ENCODE measurements around the gene ROBO2.
"Not testable (repeated sequence)": the region's sequence is repeated elsewhere in the genome, so short reads cannot be mapped to it uniquely, and the experiment has no call there.

The ROBO2 gene

DNA sequence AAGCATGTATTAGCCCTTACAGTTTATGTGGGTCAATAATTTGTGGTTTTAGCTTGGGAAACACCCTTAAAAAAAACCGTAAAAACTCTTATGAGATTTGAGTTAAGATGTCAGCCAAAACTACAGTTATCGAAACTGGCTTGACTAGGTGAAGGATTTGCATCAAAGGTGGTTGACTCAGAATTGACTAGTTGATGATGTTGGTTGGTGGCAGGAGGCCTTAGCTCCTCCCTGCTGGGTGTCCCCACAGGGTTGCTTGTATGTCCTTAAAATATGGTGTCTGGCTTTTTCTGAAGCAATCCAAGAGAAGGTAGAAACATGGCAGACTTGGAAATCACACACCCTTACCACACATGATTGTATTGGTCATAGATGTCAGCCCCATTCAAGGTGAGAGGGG lies 305.1 kb downstream of the ROBO2 start:
- no peak for DNase-seq

DNA sequence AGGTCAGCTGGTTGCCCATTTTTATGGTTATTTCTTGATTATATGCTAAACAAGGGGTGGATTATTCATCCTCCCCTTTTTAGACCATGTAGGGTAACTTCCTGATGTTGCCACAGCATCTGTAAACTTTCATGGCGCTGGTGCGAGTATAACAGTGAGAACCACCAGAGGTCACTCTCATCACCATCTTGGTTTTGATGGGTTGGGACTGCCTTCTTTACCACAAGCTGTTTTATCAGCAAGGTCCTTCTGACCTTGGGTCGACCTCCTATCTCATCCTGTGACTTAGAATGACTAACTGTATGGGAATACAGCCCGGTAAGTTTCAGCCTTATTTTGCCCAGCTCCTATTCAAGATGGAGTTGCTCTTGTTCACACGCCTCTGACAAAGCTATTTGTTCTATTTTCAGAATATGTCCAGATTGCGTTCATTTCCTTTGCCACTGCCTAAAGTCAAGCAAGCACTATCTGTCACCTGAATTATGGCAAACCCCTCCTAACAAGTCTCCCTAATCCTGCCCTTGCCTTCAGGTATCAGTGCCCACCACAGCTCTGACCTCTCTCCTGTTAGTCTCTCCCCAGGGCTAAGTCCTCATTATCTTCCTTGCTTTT lies 308.5 kb downstream of the ROBO2 start:
- peak in 1 of 2 experiments; percentile 2 for DNase-seq

DNA sequence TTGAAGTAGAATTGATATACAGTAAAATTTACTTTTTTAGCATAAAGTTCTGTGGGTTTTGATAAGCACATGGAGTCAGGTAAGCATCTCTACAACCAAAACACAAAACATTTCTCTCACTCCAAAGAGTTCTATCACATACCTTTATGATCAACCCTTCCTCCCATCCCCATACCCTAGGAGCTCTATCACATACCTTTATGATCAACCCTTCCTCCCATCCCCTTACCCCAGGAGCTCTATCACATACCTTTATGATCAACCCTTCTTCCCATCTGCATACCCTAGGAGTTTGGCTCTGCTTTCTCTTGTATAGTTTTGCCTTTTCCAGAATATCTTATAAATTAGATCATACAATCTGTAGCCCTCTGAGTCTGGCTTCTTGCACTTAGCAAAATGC lies 315.1 kb downstream of the ROBO2 start:
- DNase-seq, result no peak

DNA sequence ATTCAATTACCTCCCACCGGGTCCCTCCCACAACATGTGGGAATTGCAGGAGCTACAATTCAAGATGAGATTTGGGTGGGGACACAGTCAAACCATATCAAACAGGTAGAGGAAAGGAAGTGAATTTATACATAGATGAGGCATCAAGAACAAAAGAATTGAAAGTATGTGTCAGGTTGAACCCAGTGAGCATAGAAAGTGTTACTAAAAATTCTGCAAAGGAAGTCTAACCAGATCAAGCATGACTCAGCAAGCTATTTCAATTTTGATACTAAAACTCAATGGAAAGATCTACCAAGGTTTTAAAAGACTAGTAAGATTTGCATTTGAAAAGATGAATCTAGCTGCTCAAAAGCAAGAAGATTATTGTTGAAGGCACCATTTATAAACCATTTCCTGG lies 323.0 kb downstream of the ROBO2 start:
- no peak for DNase-seq

DNA sequence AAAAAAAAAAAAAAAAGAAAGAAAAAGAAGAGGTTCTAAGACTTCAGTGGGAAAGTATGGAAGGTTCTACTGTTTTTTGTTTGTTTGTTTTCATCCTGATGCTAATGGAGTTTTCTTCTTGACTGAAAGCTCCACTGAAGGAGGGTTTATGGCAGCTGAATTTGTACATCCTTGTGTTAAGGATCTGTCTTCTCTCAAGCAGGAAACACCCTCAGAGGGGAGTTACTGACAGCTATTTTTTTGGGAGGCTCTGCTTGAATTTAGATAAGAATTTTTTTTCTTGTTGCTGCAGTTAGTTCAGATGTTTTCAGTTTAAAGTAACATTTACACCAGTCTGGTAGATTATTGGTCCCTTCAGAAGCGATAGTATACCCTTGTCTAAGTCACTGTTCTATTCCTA lies 325.3 kb downstream of the ROBO2 start:
- DNase-seq, result no peak

DNA sequence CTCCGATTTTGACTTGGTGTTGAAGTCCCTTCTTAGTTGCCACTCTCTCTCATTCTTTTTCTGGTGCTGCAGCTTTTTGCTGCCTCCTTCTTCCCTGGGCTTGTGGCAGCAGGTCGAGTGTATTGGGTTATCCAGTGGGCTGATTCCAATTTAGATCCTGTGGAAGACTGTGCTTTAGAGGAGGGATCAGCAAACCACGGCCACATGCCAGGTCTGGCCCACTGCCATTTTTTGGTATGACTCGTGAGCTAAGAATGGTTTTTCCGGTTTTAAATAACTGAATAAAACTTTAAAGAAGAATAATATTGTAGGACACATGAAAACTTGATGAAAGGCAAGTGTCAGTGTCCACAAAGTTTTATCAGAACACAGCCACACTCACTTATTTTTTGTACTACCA lies 330.5 kb downstream of the ROBO2 start:
- DNase-seq, result no peak

DNA sequence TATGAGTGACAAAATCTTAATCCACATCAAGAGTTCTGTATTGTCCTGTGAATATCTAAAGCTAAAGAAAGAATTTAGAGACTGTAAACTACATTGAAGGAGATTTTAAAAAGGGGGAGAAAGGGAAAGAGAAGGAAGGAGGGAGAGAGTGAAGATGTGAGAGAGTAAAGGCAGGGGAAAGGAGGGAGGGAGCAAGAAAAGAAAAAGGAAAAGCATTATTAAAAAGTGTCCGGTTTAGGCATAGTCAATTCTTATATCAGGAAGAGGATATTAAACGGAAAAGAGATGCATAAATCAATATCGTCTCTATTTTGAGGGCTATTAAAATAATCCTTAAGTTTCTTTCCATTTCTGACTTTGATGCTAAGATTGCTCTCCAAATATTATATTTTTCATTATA lies 332.1 kb downstream of the ROBO2 start:
- no peak for DNase-seq

DNA sequence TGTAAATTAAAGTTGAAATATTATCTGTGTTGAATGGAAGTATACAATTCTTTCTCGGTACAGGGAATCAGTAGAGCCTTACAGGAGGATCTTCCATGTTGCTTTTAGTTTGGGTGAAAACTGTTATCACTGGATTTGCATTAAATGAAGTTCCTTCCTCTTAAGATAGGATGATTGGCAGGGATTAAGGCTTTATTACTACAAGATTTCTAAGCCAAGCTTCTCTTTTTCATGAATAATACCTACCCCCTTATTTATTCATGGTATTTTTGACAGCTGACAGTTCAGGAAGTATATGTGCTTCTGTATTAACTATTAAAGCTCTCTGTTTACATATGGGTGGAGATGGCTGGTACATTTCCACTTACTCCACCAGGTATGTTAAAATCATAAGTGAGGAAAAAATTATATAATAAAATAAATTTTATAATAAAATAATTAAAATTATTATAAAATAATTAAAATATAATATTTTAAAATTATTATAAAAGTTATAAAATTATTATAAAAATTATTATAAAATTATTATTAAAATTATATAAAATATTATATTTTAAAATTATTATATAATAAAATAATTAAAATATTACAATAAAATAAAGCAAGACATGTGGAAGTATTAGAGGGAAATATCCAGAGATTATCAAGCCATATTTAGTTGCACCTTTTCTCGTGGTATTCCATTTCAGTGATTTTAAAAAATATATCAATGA lies 332.9 kb downstream of the ROBO2 start:
- DNase-seq, result no peak

DNA sequence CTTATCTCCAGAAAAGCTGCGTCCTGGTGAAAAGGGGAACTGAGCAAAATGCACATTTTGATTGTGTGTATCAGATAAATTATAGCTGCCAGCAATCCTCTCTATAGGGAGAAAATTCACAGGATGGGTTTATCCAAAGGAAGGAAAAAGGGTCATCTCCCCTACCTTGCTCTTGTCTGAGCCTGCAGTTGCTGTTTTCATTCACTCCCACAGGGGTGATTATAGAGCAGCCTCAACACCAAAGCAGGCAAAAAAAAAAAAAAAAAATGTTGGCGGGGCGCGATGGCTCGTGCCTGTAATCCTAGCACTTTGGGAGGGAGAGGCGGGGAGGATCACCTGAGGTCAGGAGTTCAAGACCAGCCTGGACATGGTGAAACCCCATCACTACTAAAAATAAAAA lies 333.7 kb downstream of the ROBO2 start:
- no peak for DNase-seq

DNA sequence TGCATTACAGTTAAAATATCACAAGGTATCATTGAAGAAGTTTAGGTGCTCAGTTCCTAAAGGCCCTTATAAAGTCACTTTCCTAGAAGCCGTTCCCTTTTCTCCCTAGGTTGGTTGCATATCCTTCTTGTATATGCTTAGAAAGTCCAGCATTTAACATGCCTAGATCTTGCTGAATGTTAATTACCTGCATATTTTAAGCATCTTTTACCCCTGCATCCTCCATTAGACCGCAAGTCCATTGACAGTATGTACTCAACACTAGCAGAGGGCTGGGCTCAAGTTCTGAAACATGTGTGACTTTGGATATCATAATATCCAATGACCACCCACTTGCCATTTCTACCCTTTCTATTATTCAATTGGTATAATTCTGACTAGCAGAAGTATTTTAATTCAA lies 336.6 kb downstream of the ROBO2 start:
- no peak for DNase-seq

DNA sequence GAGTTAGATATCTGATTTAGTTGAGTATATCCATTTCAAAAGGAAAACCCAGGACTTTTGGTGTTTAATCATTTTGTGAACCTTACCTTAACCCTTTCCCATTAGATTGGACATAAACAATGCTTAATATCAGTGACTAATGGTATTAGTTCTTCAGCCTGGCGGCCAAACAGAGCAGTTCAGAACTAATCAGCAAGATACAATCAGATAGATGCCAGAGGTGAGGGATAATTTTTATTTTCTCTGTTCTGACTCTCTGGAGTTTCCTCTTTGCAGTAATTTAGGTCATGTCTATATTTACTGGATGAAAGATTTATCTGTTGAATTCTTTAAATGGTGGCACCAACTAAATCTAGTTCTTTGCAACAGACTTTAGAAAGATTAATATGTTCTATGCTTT lies 337.8 kb downstream of the ROBO2 start:
- no peak for DNase-seq

DNA sequence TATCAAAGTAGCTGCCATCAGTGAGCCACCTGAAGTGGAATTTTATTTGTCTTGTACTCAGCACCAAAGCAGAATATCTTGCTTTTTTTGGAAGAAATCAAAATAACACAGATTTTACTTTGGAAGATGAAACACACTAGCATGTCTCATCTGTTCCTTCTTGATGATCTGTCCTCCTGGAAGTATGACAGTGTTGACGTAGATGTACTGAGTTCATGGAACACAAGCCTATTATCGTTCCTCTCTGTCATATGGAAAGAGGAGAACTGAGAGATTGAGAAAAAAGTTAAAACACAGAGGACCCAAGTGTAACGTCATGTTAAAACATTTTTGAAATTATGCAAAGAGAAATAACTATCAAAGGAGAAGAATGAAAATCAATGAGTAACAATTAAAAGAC lies 340.2 kb downstream of the ROBO2 start:
- DNase-seq, result no peak

DNA sequence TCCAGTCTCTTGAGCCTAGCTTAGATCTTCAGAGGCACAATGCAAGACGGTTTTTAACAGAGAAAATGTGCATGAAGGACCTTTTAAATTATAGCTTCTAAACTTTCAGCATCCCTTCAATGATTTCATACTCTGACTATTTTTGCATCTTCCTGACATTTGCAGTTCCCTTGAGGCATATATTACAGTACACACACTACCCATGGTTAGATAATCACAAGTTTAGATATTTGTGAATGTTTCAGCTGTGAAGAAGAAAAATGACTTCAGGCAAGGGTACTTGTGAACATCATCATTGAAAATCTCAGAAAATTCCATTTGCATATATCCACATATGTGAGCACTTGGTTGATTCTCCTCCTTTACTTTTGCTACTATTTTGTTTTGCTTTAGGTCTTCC lies 341.5 kb downstream of the ROBO2 start:
- DNase-seq, result no peak

DNA sequence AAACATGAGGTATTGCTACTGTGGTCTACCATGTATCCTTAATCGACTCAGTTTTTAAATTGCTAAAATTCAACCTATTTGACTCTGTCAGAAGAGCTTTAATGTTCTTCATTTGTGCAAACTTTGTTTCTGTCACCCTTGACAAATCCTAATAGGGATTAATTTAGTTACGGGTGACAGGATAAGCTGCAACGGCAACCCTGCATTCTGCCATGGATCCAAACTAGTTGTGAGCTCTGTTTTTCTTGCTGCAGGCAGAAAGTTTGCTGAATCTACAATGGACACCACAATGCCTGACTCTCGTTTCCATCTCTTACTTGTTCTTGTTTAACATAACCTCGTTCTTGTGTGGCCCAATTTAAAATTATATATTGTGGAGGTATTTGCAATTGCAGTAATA lies 352.3 kb downstream of the ROBO2 start:
- DNase-seq, result no peak

DNA sequence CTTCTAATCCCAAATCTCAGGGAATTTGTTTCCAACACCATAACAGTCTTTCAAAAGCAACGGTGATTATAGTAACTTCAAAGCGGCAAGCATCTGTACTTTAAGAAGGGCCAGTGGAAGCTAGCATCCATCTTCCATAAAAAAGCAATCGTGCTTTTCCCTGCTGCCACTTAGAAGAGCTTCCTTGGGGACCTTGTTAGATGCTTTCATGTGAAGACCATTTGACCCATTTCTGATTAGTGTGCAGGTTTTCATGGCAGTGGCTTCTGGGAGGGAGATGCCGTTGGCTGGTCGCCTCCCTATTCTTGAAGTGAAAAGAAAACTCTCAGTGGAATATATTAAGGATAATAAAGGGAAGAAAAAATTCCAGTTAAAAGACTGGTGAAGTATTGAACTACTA lies 354.1 kb downstream of the ROBO2 start:
- DNase-seq, result no peak

DNA sequence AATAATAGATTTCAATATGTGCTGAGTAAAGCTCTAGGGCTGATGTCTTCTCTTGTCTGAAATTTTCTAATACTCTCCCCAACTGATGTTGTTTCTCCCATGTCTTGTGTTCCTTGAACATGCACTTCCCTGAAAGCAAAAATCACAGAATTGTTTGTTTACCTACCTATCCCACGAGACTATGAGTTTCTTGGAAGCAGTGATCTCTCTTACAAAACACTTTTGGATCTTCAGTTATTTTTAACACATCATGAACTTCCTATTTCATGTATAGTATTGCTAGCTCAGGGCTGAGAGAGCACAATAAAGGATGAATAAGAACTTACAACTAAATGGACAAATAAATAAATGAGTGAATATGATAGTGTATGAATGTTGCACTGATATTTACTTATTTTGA lies 365.0 kb downstream of the ROBO2 start:
- DNase-seq, result no peak

DNA sequence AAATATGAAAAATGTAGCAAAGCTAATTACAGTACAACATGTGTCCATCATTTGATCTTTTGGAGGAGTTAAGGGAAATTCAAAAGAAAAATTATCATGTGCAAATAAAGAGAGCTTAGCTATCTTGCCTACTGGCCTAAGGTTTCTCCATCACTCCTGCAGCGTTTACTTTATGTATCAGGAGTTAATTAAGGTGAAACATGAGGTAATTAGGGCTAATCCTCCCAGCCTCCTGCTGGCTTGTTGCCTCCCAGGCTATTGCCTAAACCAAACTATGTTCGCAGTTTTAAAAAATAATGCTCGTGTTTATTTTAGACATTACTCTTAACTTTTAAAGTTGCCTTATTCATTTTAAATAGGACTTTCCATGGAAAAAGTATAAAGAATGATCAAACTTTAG lies 367.5 kb downstream of the ROBO2 start:
- no peak for DNase-seq

DNA sequence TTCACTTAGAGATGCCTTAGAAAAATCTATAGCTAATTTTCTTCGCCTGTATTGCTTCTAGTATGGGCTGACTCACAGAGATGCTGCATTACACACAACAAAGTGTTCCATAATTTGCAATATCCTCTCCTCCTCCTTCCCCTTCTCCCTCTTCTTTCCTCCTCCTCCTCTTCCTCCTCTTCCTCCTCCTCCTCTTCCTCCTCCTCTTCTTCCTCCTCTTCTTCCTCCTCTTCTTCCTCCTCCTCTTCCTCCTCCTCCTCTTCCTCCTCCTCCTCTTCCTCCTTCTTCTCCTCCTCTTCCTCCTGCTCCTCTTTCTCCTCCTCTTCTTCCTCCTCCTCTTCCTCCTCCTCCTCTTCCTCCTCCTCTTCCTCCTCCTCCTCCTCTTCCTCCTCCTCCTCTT lies 370.4 kb downstream of the ROBO2 start:
- not testable (repeated sequence) for DNase-seq

DNA sequence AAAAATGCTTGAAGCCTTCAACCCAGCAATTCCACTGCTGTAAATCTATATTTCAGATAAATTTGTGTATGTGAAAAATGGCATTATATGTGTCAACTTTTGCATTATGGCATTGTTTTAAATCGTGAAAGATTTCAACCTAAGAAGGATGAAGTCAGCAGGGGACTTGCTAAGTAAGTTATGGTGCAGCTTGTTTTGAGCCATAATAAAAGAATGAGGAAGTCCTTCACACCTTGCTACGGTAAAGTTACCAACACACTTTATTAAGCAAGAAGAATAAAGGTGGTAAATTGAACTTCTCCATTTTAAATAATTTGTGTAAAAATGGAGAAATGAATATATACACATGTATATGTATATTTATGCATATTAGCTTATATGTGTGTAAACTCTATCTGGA lies 371.4 kb downstream of the ROBO2 start:
- no peak for DNase-seq

DNA sequence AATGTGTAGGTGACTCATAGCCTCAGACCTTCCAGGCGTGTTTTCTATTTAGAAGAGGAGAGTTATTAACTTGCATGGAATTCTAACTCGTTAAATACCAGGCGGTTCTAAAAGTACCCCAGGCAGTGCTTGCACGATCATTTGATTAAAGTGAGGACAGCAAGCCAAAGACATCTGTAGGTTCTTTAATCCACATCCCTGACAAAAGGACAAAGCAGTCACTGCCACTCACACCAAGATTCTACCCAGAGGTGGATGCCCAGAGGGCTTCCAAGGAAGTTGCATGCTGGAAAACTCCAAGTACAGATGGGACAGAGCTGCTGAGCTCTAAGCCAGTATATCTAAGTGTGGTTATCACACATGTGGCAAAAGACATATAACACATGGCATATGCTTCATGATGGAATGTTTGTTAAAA lies 372.1 kb downstream of the ROBO2 start:
- no peak for DNase-seq

DNA sequence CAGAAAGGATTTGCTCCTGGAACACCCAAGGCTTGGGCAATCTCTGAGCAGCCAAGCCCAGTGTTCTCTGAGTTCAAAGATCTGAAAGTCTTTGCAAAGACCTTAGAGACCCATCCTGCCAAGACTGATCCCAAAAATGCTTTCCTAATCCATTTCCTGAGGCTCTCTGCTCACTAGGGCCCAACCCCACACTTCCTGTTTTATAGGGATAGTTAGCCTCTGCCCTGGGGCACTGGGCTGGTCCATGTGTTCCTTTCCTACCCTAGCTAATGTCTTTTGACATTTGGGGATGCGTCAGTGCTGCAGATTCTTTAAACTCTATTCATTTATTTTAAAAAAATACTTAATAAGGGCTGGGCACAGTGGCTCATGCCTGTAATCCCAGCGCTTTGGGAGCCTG lies 372.7 kb downstream of the ROBO2 start:
- DNase-seq, result no peak

DNA sequence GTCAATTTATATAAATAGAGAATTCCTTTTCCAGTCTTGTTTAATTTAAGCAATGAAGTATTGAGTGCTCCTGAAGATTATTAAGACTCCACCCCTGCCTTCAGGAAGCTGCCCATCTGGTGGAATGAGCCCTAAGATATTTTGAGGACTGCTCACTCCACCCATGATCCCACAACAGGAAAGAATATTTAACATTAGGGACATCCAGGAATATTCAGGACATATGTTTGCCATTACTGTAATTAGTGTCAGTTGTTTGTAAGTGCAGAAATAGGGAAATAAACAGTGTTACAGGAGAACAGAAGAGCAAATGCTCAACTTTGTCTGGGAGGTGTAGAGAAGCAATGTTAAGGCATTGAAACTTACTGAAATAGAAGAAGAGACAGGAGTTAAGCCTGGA lies 375.0 kb downstream of the ROBO2 start:
- DNase-seq, result no peak

DNA sequence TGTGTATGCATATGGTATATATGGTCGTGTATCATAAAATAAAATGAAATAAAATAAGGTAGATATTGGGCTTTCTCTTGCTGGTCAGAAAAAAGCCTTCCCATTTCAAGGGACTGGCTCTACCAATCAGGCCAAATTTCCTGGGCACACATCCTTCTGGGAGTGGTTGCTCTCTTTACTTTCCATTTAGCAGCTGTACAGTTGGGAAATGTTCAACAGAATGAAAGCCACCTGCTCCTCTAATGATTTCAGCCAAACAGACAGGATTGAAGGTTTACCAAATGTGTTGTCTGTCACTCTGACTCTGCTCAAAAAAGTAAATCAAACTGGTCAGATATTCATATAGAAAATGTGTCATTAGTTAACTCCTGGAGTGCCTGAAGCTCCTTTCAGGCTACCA lies 380.4 kb downstream of the ROBO2 start:
- DNase-seq, result no peak

DNA sequence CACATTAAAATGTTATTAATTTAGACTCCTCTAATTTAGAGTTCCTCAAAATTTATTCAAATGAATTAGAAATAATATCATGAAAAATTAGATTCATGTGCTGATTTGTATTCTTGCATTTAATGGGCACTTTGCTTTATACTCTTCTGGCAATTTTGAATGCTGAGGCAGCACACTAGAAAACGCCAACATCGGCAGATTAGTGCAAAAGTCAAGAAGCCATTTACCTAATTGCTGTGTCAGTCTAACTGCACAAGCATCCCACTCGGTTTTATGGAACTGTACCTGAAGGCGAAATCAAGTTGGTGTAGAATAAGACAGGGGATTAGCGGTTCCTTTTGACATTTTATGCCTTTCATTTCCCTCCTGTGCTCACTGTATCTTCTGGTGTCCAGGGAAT lies 382.0 kb downstream of the ROBO2 start:
- no peak for DNase-seq

DNA sequence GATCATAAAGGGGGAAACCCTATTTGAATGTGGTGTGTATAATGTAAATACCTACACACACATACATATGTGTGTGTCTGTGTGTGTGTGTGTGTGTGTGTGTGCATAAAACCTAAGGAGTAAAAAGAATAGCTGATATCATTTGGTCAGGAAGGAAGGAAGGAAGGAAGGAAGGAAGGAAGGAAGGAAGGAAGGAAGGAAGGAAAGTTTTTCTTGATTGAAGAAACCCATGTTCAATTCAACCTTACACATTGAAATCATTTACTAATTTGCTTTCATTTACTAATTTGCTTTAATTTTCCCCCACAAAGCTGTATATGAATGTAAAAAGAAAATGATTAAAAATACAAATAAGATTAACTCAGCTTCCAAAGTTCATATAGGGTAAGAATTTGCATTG lies 386.6 kb downstream of the ROBO2 start:
- DNase-seq, result no peak
